ENCODE measurements around the gene NR3C1. TPM values are rescaled to one million over a fixed set of nuclear protein-coding genes. Genes with fewer than 3 reads are reported as not detected.

The NR3C1 gene
- total and polyA plus RNA-seq, 2 of the 4 experiments (the other 2 are of a cell fraction) = 13.7 to 77.4 TPM

- TF ChIP-seq CTCF (conservative IDR thresholded peaks at IDR 0.05; ENCODE audit: low read depth, low read length) = no peak
Observed at GRCh38 chr5:143434261-143435209, 31.0 kb upstream of the NR3C1 start (continued).

- H3K9ac ChIP-seq (ENCODE audit: low read depth, low read length) = no peak overlapping the region
- 0 out of 4 replicates have a peak overlapping the region, but pooled peaks of 1 of the 2 experiments have one; percentile 16 for H4K8ac ChIP-seq (ENCODE audit: low read depth in 2 of 2, low read length in 2 of 2)
- H3K4me1 ChIP-seq (ENCODE audit: control insufficient read depth, insufficient read depth, low read length) = peaks cover 2% of the 10 kb centered on the region; the same call in 1 of the 2 replicates
- intact Hi-C loops (cut with micrococcal nuclease) = no loop called here
- H2BK15ac ChIP-seq (ENCODE audit: low read depth, low read length) = no peak overlapping the region
- DNase-seq (no peak), ATAC-seq (ENCODE audit: low read depth) (no peak)
- POLR2A ChIA-PET (ENCODE audit: unreplicated experiment) = no interaction called here
- WGBS, 2 experiments (ENCODE audit: extremely low coverage in 2 of 2, insufficient read length in 1 of 2) = 90% methylated on average over 2 of the region's 2 CpGs; no CpG with 5 or more reads in 1 of the 2 experiments
- CTCF ChIA-PET = no interaction called here
- H3K56ac ChIP-seq (ENCODE audit: extremely low read depth, insufficient read depth, low read length) = no peak overlapping the region
- H2BK20ac ChIP-seq (ENCODE audit: low read depth, low read length) = no peak overlapping the region
- in situ Hi-C loops (cut with MboI; ENCODE audit: low sequenced_read_pairs) = no loop called here
- H2BK120ac ChIP-seq (ENCODE audit: low read depth, low read length) = no peak overlapping the region
- H3K4me2 ChIP-seq (ENCODE audit: low read depth, low read length) = no peak overlapping the region
- no peak overlapping the region for H2AFZ ChIP-seq (replicated peaks; ENCODE audit: low read length, poor library complexity)
- 0 out of 2 replicates have a peak, but pooled peaks cover 3% of the 10 kb centered on the region for H3K9me1 ChIP-seq (ENCODE audit: insufficient read depth, low read length)
- no TSS peak for BruUV-seq (replicated peaks)
- no peak overlapping the region for H3K18ac ChIP-seq (ENCODE audit: low read depth, low read length)
- dilution Hi-C loops (cut with HindIII; ENCODE audit: low sequenced_read_pairs, unreplicated experiment) = no loop called here
- no peak overlapping the region for H2AK9ac ChIP-seq (replicated peaks; ENCODE audit: low read depth, low read length, poor library complexity)
- H4K5ac ChIP-seq (ENCODE audit: low read depth, low read length) = no peak overlapping the region
- no peak overlapping the region for H4K91ac ChIP-seq (ENCODE audit: insufficient read depth, low read depth, low read length)
- peak overlapping the region; percentile 21; the same call in 1 of the 2 replicates for H2AK5ac ChIP-seq (ENCODE audit: low read depth, low read length)
- H3K27me3 ChIP-seq (ENCODE audit: control insufficient read depth, insufficient read depth, low read length) = no peaks in the 10 kb centered on the region
- H3K36me3 ChIP-seq (ENCODE audit: control insufficient read depth, insufficient read depth, low read length) = no peaks in the 10 kb centered on the region
- no peaks in the 10 kb centered on the region for H3K9me3 ChIP-seq (ENCODE audit: control insufficient read depth, insufficient read depth, low read length)
- no peaks in the 10 kb centered on the region for H3K79me1 ChIP-seq (ENCODE audit: low read depth in 1 of 2, low read length in 2 of 2)
- H2BK5ac ChIP-seq (ENCODE audit: low read depth, low read length, poor library complexity, severe bottlenecking) = no peak overlapping the region
- 0 out of 2 replicates have a peak overlapping the region, but pooled peaks have one; percentile 24 for H3K14ac ChIP-seq (replicated peaks; ENCODE audit: low read depth, low read length)
- 0 out of 2 replicates have a peak overlapping the region, but pooled peaks have one; percentile 9 for H3K4ac ChIP-seq (ENCODE audit: low read depth, low read length)
- no peaks in the 10 kb centered on the region for H4K20me1 ChIP-seq (ENCODE audit: insufficient read depth, low read length)
- no peak overlapping the region for H3K27ac ChIP-seq (ENCODE audit: insufficient read depth, low read length)
- H3K4me3 ChIP-seq (ENCODE audit: insufficient read depth, low read depth, low read length) = no peak overlapping the region
- H3K23ac ChIP-seq (ENCODE audit: low read depth, low read length) = no peak overlapping the region
- no peak for TF ChIP-seq MXI1 (IDR thresholded peaks at IDR 0.05; ENCODE audit: borderline replicate concordance, low read depth, low read length)
- no peak for TF ChIP-seq RAD21 (IDR thresholded peaks at IDR 0.05; ENCODE audit: low read length)
- no peak for TF ChIP-seq NFE2L2 (IDR thresholded peaks at IDR 0.05; ENCODE audit: low read depth, low read length)
- TF ChIP-seq BHLHE40 (IDR thresholded peaks at IDR 0.05; ENCODE audit: low read depth, low read length) = no peak
- no peak for TF ChIP-seq POLR2A (IDR thresholded peaks at IDR 0.05; ENCODE audit: low read depth, low read length)
- no peak for TF ChIP-seq RCOR1 (IDR thresholded peaks at IDR 0.05; ENCODE audit: insufficient replicate concordance, low read length)
- TF ChIP-seq ELK1 (IDR thresholded peaks at IDR 0.05; ENCODE audit: borderline replicate concordance, low read depth, low read length) = no peak
- no peak for TF ChIP-seq FOS (IDR thresholded peaks at IDR 0.05; ENCODE audit: low read depth, low read length)
- TF ChIP-seq MAFK (IDR thresholded peaks at IDR 0.05; ENCODE audit: low read depth, low read length) = no peak
- no peak for TF ChIP-seq CTCF (conservative IDR thresholded peaks at IDR 0.05; ENCODE audit: low read depth, low read length)
Observed at GRCh38 chr5:143433670-143434069, 30.2 kb upstream of the NR3C1 start.
